ENCODE measurements around the gene AGTR1.

The AGTR1 gene

DNA sequence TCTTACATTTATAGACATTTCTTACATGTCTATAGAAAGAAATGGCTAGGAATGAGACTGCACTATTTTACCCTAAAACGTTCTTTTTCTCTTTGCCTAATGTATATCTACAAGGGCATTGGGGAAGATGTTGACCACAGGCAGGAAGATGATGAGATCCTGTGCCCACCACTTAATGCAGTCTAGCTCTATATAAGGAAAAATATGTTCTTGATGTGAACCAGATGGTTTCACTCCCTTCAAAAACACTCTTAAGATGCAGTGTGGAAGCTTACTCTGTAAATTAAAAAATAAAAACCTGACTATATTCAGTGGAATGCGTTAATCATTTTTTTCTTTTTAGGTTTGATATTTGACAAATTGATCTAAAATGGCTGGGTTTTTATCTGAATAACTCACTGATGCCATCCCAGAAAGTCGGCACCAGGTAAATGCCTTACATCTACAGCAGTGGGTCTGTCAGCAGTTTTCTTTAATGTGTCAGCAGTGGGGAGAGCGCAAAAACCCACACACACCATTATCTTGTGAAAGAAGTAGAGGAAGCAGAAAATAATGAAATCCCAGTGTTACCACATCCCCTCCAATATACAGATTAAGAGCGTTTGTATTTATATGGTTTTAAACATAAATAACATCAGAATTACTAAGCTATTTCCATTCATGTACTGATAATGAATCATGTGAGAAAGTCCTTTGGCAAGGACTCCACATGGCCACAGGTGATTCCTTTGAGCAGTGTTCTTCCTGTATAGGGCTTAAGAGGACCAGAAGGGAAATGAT is 10.1 kb downstream of the AGTR1 start:
- DNase-seq (ENCODE audit: low spot score), result no peak
- in situ Hi-C loops (cut with MboI; ENCODE audit: low sequenced_read_pairs, unreplicated experiment), result no loop called here

GRCh38 chr3:148708409-148708808 is 10.7 kb downstream of the AGTR1 start:
- in situ Hi-C loops (cut with MboI; ENCODE audit: low sequenced_read_pairs, unreplicated experiment), result no loop called here
- DNase-seq (ENCODE audit: low spot score), result no peak
- TF ChIP-seq CTCF (IDR thresholded peaks at IDR 0.05; ENCODE audit: borderline replicate concordance, control extremely low read depth, extremely low read depth, insufficient read depth, missing control alignments), result no peak

More for the DNA sequence above, 10.1 kb downstream of the AGTR1 start:
- TF ChIP-seq CTCF (IDR thresholded peaks at IDR 0.05; ENCODE audit: borderline replicate concordance, control extremely low read depth, extremely low read depth, insufficient read depth, missing control alignments), result no peak

GRCh38 chr3:148709560-148710253 is 12.0 kb downstream of the AGTR1 start:
- in situ Hi-C loops (cut with MboI; ENCODE audit: low sequenced_read_pairs, unreplicated experiment), result no loop called here
- DNase-seq (ENCODE audit: low spot score), result no peak
- TF ChIP-seq CTCF (IDR thresholded peaks at IDR 0.05; ENCODE audit: borderline replicate concordance, control extremely low read depth, extremely low read depth, insufficient read depth, missing control alignments), result no peak

DNA sequence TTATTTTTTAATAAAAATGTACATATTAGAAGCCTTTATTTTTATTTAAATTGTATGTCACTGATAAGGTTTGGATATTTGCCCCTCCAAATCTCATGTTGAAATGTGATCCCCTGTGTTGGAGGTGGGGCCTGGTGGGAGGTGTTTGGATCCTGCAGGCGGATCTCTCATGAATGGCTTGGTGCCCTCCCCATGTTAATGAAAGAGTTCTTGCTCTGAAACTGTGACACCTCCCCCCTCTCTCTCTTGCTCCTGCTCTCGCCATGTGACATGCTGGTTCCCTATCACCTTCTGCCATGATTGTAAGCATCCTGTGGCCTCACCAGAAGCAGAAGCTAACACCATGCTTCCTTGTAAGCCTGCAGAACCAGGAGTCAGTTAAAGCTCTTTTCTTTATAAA is 13.0 kb downstream of the AGTR1 start:
- TF ChIP-seq CTCF (IDR thresholded peaks at IDR 0.05; ENCODE audit: borderline replicate concordance, control extremely low read depth, extremely low read depth, insufficient read depth, missing control alignments), result no peak
- in situ Hi-C loops (cut with MboI; ENCODE audit: low sequenced_read_pairs, unreplicated experiment), result no loop called here

GRCh38 chr3:148711981-148712666 is 14.4 kb downstream of the AGTR1 start:
- no peak for DNase-seq (ENCODE audit: low spot score)
- no peak for TF ChIP-seq CTCF (IDR thresholded peaks at IDR 0.05; ENCODE audit: borderline replicate concordance, control extremely low read depth, extremely low read depth, insufficient read depth, missing control alignments)
- in situ Hi-C loops (cut with MboI; ENCODE audit: low sequenced_read_pairs, unreplicated experiment), result no loop called here

More for the DNA sequence above, 13.0 kb downstream of the AGTR1 start:
- no peak for DNase-seq (ENCODE audit: low spot score)

DNA sequence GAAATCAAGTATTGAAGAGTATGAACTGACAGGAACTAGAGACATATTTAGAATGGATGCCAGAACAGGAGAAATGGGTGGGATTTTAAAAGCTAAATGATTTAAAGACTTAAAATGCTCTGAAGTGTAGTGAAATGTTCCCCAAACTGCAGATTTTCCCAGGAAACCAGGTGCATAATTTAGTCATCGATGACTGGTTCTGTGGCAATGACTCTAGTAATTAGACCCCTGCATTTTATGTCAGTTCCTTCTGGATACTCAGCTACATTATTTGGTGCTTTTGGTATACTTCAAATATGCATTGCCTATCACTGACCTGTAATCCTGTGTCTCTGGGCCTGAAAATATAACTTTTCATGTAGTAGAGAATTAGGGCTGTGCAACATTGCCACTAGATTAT is 16.8 kb downstream of the AGTR1 start:
- in situ Hi-C loops (cut with MboI; ENCODE audit: low sequenced_read_pairs, unreplicated experiment), result no loop called here
- no peak for TF ChIP-seq CTCF (IDR thresholded peaks at IDR 0.05; ENCODE audit: borderline replicate concordance, control extremely low read depth, extremely low read depth, insufficient read depth, missing control alignments)
- DNase-seq (ENCODE audit: low spot score), result no peak

All from GM13976 (cell line).